GM12874 (cell line): ENCODE measurements around the gene MAP4K2.

ENCODE experiments used
- TF ChIP-seq, protein P1 (sequence below): IDR thresholded peaks from 2 replicates; pipeline ENCODE4 v1.5.1; 2011; ENCODE audit warnings: low read depth, mild to moderate bottlenecking, control low read depth, low read length, moderate library complexity; ENCODE audit not compliant: insufficient read depth

Gene MAP4K2

DNA sequence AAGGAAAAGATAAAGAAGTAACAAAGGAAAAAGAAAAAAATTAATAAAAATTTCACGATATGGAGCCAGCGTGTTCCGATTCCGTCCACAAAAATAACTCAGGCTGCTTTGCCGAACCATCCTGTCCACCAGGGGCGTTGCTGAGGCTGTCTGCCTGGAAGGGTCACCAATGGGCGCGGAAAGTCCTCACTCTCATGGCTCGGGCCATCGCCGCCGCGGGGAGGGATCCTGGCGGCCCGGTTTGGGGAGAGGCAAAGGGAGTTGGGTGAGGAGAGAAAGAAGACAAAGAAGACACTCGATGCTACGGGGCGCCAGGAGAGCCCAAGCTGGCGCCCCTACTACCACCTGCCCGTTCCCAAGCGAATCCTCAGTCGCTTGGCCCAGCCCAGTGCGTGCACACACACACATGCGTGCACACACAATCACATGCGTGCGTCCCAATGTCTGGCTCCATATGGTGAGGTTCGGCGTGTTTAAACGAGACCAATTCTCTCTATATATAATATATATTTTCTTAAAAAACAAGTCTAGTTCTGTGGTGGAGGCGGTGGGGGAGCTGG is 37.6 kb downstream of the MAP4K2 start:
- TF ChIP-seq, protein P1, sequence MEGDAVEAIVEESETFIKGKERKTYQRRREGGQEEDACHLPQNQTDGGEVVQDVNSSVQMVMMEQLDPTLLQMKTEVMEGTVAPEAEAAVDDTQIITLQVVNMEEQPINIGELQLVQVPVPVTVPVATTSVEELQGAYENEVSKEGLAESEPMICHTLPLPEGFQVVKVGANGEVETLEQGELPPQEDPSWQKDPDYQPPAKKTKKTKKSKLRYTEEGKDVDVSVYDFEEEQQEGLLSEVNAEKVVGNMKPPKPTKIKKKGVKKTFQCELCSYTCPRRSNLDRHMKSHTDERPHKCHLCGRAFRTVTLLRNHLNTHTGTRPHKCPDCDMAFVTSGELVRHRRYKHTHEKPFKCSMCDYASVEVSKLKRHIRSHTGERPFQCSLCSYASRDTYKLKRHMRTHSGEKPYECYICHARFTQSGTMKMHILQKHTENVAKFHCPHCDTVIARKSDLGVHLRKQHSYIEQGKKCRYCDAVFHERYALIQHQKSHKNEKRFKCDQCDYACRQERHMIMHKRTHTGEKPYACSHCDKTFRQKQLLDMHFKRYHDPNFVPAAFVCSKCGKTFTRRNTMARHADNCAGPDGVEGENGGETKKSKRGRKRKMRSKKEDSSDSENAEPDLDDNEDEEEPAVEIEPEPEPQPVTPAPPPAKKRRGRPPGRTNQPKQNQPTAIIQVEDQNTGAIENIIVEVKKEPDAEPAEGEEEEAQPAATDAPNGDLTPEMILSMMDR: no peak

DNA sequence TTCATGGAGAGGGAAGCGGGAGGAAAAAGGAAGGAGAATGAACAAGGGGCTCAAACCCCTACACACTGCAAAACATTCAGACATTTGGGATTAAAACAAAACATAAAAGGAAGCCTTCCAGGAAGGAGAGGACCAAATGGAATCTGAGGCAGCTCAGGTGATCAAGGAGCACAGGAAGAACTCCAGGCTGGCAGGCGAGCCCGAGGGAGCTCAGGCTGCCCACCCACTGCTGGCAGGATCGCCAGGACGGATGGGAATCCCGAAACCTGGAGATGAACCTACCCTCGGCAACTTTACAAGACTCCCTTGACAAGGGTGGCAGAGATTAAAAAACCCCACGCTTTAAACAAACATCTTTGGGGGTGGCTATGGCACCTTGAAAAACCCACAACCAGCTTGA is 38.3 kb downstream of the MAP4K2 start:
- TF ChIP-seq, protein P1: no peak

DNA sequence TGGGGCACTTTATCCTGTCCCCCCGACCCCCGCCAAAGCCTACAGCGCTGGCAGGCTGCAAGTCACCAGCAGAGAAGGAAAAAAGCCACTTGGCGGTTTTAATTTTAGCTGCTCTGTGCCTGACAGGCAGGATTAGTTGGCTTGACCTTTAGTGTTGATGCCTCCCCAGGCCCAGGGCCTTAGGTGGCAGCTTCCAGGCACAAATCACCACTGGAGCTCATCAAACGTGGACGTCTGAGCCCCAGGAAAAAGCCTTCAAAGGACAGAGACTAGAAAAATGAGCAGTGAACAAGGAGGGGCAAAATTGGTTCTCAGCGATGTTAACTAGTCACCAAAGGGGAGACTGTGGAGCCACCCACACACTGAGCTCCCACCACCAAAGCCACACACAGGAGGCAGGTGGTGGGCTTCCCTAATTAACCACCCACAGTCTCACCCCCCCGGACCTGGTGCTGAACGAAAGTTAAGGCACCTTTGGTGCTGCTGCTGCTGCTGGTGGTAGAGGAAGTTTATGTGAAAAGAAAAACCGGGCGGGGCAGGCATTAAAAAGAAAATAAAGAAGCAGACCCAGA is 38.9 kb downstream of the MAP4K2 start:
- TF ChIP-seq, protein P1: no peak

DNA sequence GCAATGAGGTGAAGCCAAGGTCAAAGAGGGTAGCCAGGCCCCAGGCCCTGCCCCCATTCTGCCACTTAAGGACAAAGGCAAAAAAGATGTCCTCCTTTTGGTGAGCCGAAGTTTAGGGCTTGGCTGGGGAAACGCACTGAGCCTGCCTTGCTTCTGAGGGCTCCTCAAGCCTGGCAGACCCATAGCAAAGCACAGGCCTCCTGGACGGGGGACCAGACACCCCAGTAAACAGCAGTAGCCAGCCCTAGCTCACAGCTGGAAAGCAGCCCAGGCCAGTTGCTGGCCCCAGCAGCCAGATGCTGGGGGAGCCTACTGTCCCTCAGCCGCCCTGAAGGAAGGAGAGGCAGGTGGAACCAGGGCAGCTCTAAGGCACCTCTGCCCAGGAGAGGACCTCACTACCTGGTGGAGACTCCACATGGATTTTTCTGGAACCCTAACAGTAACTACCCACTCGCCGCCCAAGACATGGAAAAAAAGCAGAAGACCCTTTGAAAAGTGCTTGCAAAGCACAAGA is 39.4 kb downstream of the MAP4K2 start:
- TF ChIP-seq, protein P1: no peak

DNA sequence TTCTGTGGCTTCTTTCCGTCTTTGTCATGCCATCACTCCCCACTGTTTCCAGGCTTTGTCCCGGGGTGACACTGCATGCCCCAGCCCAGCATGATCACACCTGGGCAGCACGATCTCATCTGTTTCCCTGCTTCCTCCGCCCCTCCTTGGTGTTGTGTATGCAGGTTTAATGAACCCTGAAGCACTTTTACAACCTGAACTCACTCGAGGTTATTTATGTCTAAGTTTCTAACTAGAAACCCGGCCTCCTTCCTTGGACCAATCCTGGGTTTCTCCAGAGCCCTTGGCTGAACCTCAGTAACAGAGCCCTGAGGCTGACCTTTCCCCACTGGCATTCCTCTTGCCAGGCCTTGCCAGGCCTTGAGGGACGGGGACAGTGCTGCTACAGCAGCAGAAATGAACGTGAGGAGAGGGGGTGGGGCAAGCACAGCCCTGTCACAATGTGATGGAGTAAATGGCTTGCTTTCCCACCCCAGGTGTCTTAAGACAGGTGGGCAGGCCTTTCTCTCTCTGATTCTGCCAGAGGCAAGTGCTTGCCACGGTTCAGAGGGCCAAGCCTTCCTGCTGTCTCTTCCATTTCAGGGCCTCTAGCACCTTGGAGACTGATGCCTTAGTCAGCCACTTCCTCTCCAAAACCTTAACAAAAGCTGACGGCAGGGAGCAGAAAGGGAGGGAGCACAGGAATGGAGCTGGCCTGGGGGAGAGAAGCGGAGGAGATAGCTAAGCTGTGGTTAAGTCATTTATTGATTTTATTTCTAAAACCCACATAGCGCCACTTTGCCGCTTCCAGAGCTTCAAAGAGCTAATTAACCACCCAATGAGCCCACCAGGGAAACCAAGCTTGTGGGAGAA is 40.1 kb downstream of the MAP4K2 start:
- TF ChIP-seq, protein P1: no peak

DNA sequence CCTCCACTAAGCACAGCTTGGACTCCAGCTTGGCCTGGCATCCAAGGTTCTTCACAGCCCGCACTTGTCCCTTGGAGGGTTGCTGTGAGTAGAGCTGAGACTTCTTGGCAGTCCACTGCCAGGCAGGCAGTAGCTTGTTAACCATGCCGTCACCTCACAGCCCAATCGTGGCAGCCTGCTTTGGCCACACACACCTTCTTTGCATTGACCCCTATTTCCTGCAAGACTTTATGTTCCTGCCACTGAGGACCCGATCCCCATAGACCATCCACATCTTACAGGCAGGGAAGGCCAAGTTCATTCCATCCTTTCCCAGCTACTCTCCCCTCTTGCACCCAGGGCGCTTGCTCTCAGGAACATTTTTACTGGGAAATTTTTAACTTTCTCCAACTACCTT is 40.7 kb downstream of the MAP4K2 start:
- TF ChIP-seq, protein P1: no peak

DNA sequence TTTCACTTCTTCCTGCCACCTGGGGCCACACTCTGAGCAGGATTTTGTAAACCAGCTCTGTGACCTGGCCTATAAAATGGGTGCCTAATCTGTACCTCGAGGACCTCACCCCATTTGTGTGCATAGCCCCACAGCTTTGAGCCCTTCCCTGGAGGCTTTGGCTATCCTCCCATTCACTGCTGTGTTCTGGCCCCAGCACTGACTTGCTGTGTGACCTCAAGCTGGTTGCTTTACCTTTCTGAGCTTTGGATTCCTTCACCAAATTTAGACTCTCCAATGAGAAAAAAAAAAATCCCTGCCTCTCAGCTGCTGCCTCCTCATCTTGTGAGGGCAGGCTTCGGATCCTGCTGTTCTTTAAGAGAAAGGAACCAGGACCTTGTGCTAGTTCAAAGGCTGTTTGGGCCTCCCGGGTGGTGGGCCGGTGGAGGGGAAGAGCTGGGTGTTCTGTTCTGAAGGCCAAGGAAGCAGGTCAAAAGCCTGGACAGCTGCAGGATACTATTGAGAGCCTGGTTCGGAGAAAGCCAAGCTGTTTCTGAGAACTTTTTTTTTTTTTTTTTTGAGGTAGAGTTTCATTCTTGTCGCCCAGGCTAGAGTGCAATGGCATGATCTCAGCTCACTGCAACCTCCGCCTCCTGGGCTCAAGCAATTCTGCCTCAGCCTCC is 42.1 kb downstream of the MAP4K2 start:
- TF ChIP-seq, protein P1: no peak
